K562 (cell line): ENCODE measurements around the gene RHOBTB3. TPM values are rescaled to one million over a fixed set of nuclear protein-coding genes. Genes with fewer than 3 reads are reported as not detected.

ENCODE experiments used
- ATAC-seq: fragments of 200-7000 bp; cut with Tn5 transposase; 3 replicates; pipeline ENCODE4 v1.9.1; 2020; ENCODE audit warnings: moderate library complexity
- BruUV-seq: library from RNA; stranded (reverse); fragments of 400-500 nt; replicated peaks from 2 replicates; lab custom pipeline; 2021; lab: Mats Ljungman, UMichigan
- CTCF ChIA-PET: fragments of 300-600 bp; formaldehyde crosslinking; extraction: SDS; loops from one replicate; lab custom pipeline; 2021; ENCODE audit warnings: low intra/inter-chr PET ratio; lab: Yijun Ruan, JAX
- POLR2A ChIA-PET: fragments of 300-600, 350-650 bp; sonication (Branson Sonifier 250); formaldehyde crosslinking; extraction: SDS; loops from one replicate; lab custom pipeline; 2021; ENCODE audit warnings: antibody characterized with exemption, inconsistent platforms; lab: Yijun Ruan, JAX
- DNase-seq, 4 experiments: peaks; one replicate each; pipeline versions ENCODE4 v3.0.0 to v3.0.0-alpha.2; 2011 to 2018; ENCODE audit warnings: low spot score in 3 of 4, mixed read lengths in 3 of 4; ENCODE audit errors: extremely low read depth in 1 of 4
- FAIRE-seq: peaks from 2 replicates; lab custom pipeline; 2011; peaks lifted over from hg19 to GRCh38; lab: Jason Lieb, UNC
- H2AFZ ChIP-seq: 2 replicates; pipeline ENCODE4 v1.6.0; 2011; ENCODE audit warnings: low read depth, low read length, control low read depth, inconsistent platforms
- H3K27ac ChIP-seq: fragments of 200-600 bp; 3 replicates; pipeline ENCODE4 v1.8.0; 2011; ENCODE audit warnings: low read depth, mild to moderate bottlenecking, control low read depth, inconsistent platforms, low read length, moderate library complexity, mixed read lengths; ENCODE audit errors: extremely low read depth
- H3K27me3 ChIP-seq, 2 experiments: fragments of 300-600 bp in 1 of 2; 2 replicates in 1 of 2; 3 replicates in 1 of 2; pipeline versions ENCODE4 v1.6.0 to v1.8.0; 2011; ENCODE audit warnings: inconsistent platforms in 2 of 2, low read length in 2 of 2, mild to moderate bottlenecking in 1 of 2, mixed read lengths in 1 of 2, moderate library complexity in 1 of 2; ENCODE audit not compliant: control insufficient read depth in 2 of 2, insufficient read depth in 2 of 2
- H3K36me3 ChIP-seq: fragments of 300-600 bp; 3 replicates; pipeline ENCODE4 v1.8.0; 2011; ENCODE audit warnings: mild to moderate bottlenecking, low read length, inconsistent platforms; ENCODE audit not compliant: control insufficient read depth, insufficient read depth
- H3K4me1 ChIP-seq, 2 experiments: fragments of 200-600 bp in 1 of 2; replicated peaks in 1 of 2; 2 replicates in 1 of 2; 3 replicates in 1 of 2; pipeline versions ENCODE4 v1.5.1 to v1.8.0; 2011; ENCODE audit warnings: inconsistent platforms in 2 of 2, low read length in 2 of 2, mild to moderate bottlenecking in 1 of 2, mixed read lengths in 1 of 2, moderate library complexity in 1 of 2; ENCODE audit not compliant: control insufficient read depth in 2 of 2, insufficient read depth in 2 of 2
- H3K4me2 ChIP-seq: 2 replicates; pipeline ENCODE4 v1.6.1; 2011; ENCODE audit warnings: low read length, control low read depth, inconsistent platforms, mixed read lengths; ENCODE audit not compliant: insufficient read depth
- H3K4me3 ChIP-seq: fragments of 200-600 bp; sonication (generic), shearing (Covaris generic); 2 replicates; pipeline ENCODE4 v1.5.1; 2016; ENCODE audit warnings: control low read depth, inconsistent platforms
- H3K79me2 ChIP-seq: fragments of 200-600 bp; 3 replicates; pipeline ENCODE4 v1.8.0; 2011; ENCODE audit warnings: low read length, inconsistent platforms; ENCODE audit not compliant: control insufficient read depth, insufficient read depth
- H3K9ac ChIP-seq, 2 experiments: 2 replicates each; pipeline versions ENCODE4 v1.6.0 to v1.6.1; 2011; ENCODE audit warnings: low read depth in 2 of 2, low read length in 2 of 2, control low read depth in 1 of 2, inconsistent platforms in 1 of 2, mild to moderate bottlenecking in 1 of 2, mixed read lengths in 1 of 2; ENCODE audit not compliant: insufficient read depth in 1 of 2
- H3K9me1 ChIP-seq: one replicate; pipeline ENCODE4 v1.6.0; 2011; ENCODE audit warnings: inconsistent platforms, mild to moderate bottlenecking, low read length, moderate library complexity; ENCODE audit not compliant: control insufficient read depth, insufficient read depth
- H3K9me3 ChIP-seq: replicated peaks from 2 replicates; pipeline ENCODE4 v1.5.1; 2011; ENCODE audit warnings: low read depth, low read length, inconsistent platforms; ENCODE audit not compliant: control insufficient read depth, insufficient read depth
- H4K20me1 ChIP-seq: replicated peaks from 2 replicates; pipeline ENCODE4 v1.6.1; 2011; ENCODE audit warnings: low read length, inconsistent platforms, mixed read lengths; ENCODE audit not compliant: control insufficient read depth, insufficient read depth
- E2F4 ChIP-seq: sonication (generic); formaldehyde crosslinking; IDR thresholded peaks from 2 replicates; pipeline ENCODE4 v1.8.0; 2022; ENCODE audit warnings: mild to moderate bottlenecking, low read depth, missing genetic modification reagents
- HEY1 ChIP-seq: fragments of 250-450 bp; sonication (Bioruptor Pico); IDR thresholded peaks from 2 replicates; pipeline ENCODE4 v1.5.0; 2020; ENCODE audit warnings: mild to moderate bottlenecking, moderate library complexity, borderline replicate concordance
- KDM4B ChIP-seq, 2 experiments: fragments of 450-650 bp in 1 of 2; sonication (generic) in 1 of 2; IDR thresholded peaks; 2 replicates each; pipeline ENCODE4 v1.6.1; 2016 to 2017; ENCODE audit warnings: borderline replicate concordance in 2 of 2, antibody characterized with exemption in 1 of 2, low read depth in 1 of 2, mild to moderate bottlenecking in 1 of 2
- PCBP1 ChIP-seq: fragments of 200-400 bp; formaldehyde crosslinking; IDR thresholded peaks from 2 replicates; pipeline ENCODE4 v1.6.1; 2018; ENCODE audit warnings: mild to moderate bottlenecking, low read depth, low read length; ENCODE audit not compliant: poor library complexity, severe bottlenecking
- POLR2A ChIP-seq: fragments of 450-650 bp; conservative IDR thresholded peaks from 2 replicates; pipeline ENCODE4 v1.6.1; 2016
- SAFB2 ChIP-seq: fragments of 200-400 bp; formaldehyde crosslinking; IDR thresholded peaks from 2 replicates; pipeline ENCODE4 v1.6.1; 2018; ENCODE audit warnings: borderline replicate concordance, low read length, low read depth, moderate library complexity; ENCODE audit not compliant: severe bottlenecking
- SPI1 ChIP-seq: IDR thresholded peaks from 2 replicates; pipeline ENCODE4 v1.6.1; 2011; ENCODE audit warnings: low read depth, low read length, control low read depth, borderline replicate concordance
- SUPT5H ChIP-seq: fragments of 450-650 bp; IDR thresholded peaks from 2 replicates; pipeline ENCODE4 v1.6.1; 2016
- TAF1 ChIP-seq: IDR thresholded peaks from 2 replicates; pipeline ENCODE4 v1.6.1; 2011; ENCODE audit warnings: mild to moderate bottlenecking, low read length, moderate library complexity; ENCODE audit not compliant: insufficient read depth, control insufficient read depth, severe bottlenecking; ENCODE audit errors: extremely low read depth
- THRB ChIP-seq: fragments of 450-650 bp; formaldehyde crosslinking; conservative IDR thresholded peaks from 2 replicates; pipeline ENCODE4 v1.4.0; 2022; ENCODE audit warnings: mild to moderate bottlenecking, missing genetic modification characterization
- WGBS: fragments of 100-300 bp; shearing (Covaris generic); methylation state at CpG from one replicate; pipeline ENCODE4 v1.1.6; 2016; ENCODE audit warnings: low coverage, mixed read lengths; ENCODE audit not compliant: insufficient coverage; ENCODE audit errors: missing lambda C conversion rate; 5-methylcytosine and 5-hydroxymethylcytosine counted together
- in situ Hi-C: fragments of 300-500 bp; cut with MboI; formaldehyde crosslinking; loops from 4 replicates; pipeline ENCODE4 v1.15.0; 2018; ENCODE audit warnings: inconsistent platforms, mixed read lengths
- intact Hi-C: fragments of 100-400 bp; cut with micrococcal nuclease; formaldehyde crosslinking; loops from 2 replicates; pipeline ENCODE4 v1.14.2; 2022
- polyA plus RNA-seq, 8 experiments: library from polyadenylated mRNA; depleted of rRNA in 4 of 8; stranded (reverse) in 5 of 8; unstranded in 3 of 8; fragments of >200 nt; fragmentation: Nextera tagmentation in 2 of 8; fragmentation: Illumina TruSeq in 1 of 8; extraction: Ambion mirVana in 2 of 8; extraction: Trizol in 1 of 8; gene quantifications; 2 replicates each; pipeline versions ENCODE4 v1.2.1 to v1.2.3, GENCODE V29; 2011 to 2014; ENCODE audit warnings: inconsistent platforms in 1 of 8, missing spikeins in 1 of 8
- total RNA-seq, 7 experiments: library from RNA; depleted of rRNA in 6 of 7; stranded (reverse); fragments of >200 nt in 6 of 7; fragmentation: Illumina TruSeq in 2 of 7; extraction: Trizol in 2 of 7; gene quantifications; 2 replicates each; pipeline versions ENCODE4 v1.2.1 to v1.2.3, GENCODE V29; 2011 to 2021; ENCODE audit warnings: low replicate concordance in 1 of 7

The RHOBTB3 gene
- total and polyA plus RNA-seq, 9 of the 15 experiments (the other 6 are each of a cell fraction or from before 2014, with no cell fraction given), result 39.7 to 143 (median 115) TPM

- Histone ChIP-seq H3K4me3 (no peak overlapping the region), H3K9ac (no peak overlapping the region), H3K27ac (no peak overlapping the region), H4K20me1 (no peaks in the 10 kb centered on the region), H3K27me3 (no peaks in the 10 kb centered on the region), H2AFZ (no peak overlapping the region), H3K4me2 (no peak overlapping the region), H3K4me1 (peaks cover 4 to 15% of the 10 kb centered on the region in 2 experiments; a peak in 3 of 5 replicates), H3K79me2 (peaks cover 92% of the 10 kb centered on the region), H3K9me1 (no peaks in the 10 kb centered on the region), H3K9me3 (no peaks in the 10 kb centered on the region), H3K36me3 (peaks cover 92% of the 10 kb centered on the region)
- DNase-seq, result no peak
- WGBS, result 40% methylated on average over 4 of the region's 4 CpGs
- intact Hi-C loops, result loop anchor here (5.0 kb wide), 1 partner anchor 39 kb away; no protein-coding TSS in a partner anchor
- peak; percentile 54 for ATAC-seq
- in situ Hi-C loops, result no loop called here
- ChIA-PET CTCF (no interaction called here), POLR2A (interaction anchor here (0.6 to 2.0 kb wide), 4 partner anchors 10 to 113 kb away, joined by 3 to 14 read pairs (median 6); partner anchors contain the start of gene RHOBTB3)
- no peak for FAIRE-seq
- TF ChIP-seq SAFB2 (no peak), TAF1 (no peak)
- no TSS peak for BruUV-seq
Observed at GRCh38 chr5:95741458-95741857, 10.3 kb downstream of the RHOBTB3 start.

GRCh38 chr5:95743232-95743631 is 12.1 kb downstream of the RHOBTB3 start:
- H3K9ac ChIP-seq, result peak overlapping the region in 1 of 2 experiments; percentile 78; a peak in 1 of 4 replicates
- no peaks in the 10 kb centered on the region for H4K20me1 ChIP-seq
- no peak overlapping the region for H3K4me3 ChIP-seq
- FAIRE-seq (no peak), DNase-seq (no peak), ATAC-seq (peak; percentile 62)
- H3K9me3 ChIP-seq, result no peaks in the 10 kb centered on the region
- ChIA-PET POLR2A (interaction anchor here (0.6 to 2.3 kb wide), 4 partner anchors 8 to 332 kb away, joined by 3 to 13 read pairs (median 4); partner anchors contain the start of gene RFESD), CTCF (no interaction called here)
- in situ Hi-C loops, result no loop called here
- H2AFZ ChIP-seq, result no peak overlapping the region
- no peak overlapping the region for H3K4me2 ChIP-seq
- BruUV-seq, result no TSS peak
- peaks cover 4% of the 10 kb centered on the region in 2 experiments; a peak in 3 of 5 replicates for H3K4me1 ChIP-seq
- TF ChIP-seq HEY1 (CRISPR knock-in tag) (no peak), SUPT5H (no peak), PCBP1 (no peak), SPI1 (peak; percentile 29; the same call in 1 of the 2 replicates), THRB (0 out of 2 replicates have a peak, but pooled peaks have one; percentile 13), E2F4 (no peak), POLR2A (0 out of 2 replicates have a peak, but pooled peaks have one; percentile 50), KDM4B (IDR thresholded peaks at IDR 0.05; ENCODE audit: borderline replicate concordance in 2 of 2, low read depth in 1 of 2) (no peak)
- intact Hi-C loops, result loop anchor here (5.0 kb wide), 1 partner anchor 41 kb away; no protein-coding TSS in a partner anchor
- no peaks in the 10 kb centered on the region for H3K9me1 ChIP-seq
- peaks cover 91% of the 10 kb centered on the region for H3K36me3 ChIP-seq
- no peaks in the 10 kb centered on the region for H3K27me3 ChIP-seq
- H3K27ac ChIP-seq, result no peak overlapping the region
- WGBS, result 65% methylated on average over 2 of the region's 2 CpGs
- H3K79me2 ChIP-seq, result peaks cover 90% of the 10 kb centered on the region
